Measurements from ENCODE around the gene BTBD16.

The BTBD16 gene

GRCh38 chr10:122239578-122240257, 31.4 kb upstream of the BTBD16 start:
- peak; percentile 17 for DNase-seq (ENCODE audit: low read depth)
- no peak overlapping the region for H3K4me3 ChIP-seq (replicated peaks; ENCODE audit: low read depth, low read length)
- no peak for TF ChIP-seq CTCF (IDR thresholded peaks at IDR 0.05; ENCODE audit: low read length, missing control alignments)

GRCh38 chr10:122240401-122240800, 30.7 kb upstream of the BTBD16 start:
- DNase-seq (ENCODE audit: low read depth) = no peak
- no peak overlapping the region for H3K4me3 ChIP-seq (replicated peaks; ENCODE audit: low read depth, low read length)
- TF ChIP-seq CTCF (IDR thresholded peaks at IDR 0.05; ENCODE audit: low read length, missing control alignments) = no peak

- no peak for TF ChIP-seq CTCF (IDR thresholded peaks at IDR 0.05; ENCODE audit: low read length, missing control alignments)
- DNase-seq (ENCODE audit: low read depth) = no peak
Measured at GRCh38 chr10:122241836-122242235, 29.3 kb upstream of the BTBD16 start.

GRCh38 chr10:122243550-122243949, 27.5 kb upstream of the BTBD16 start:
- H3K4me3 ChIP-seq (replicated peaks; ENCODE audit: low read depth, low read length) = no peak overlapping the region

More at GRCh38 chr10:122241836-122242235, 29.3 kb upstream of the BTBD16 start:
- no peak overlapping the region for H3K4me3 ChIP-seq (replicated peaks; ENCODE audit: low read depth, low read length)

GRCh38 chr10:122244001-122244975, 26.8 kb upstream of the BTBD16 start:
- no peak overlapping the region for H3K4me3 ChIP-seq (replicated peaks; ENCODE audit: low read depth, low read length)
- TF ChIP-seq CTCF (IDR thresholded peaks at IDR 0.05; ENCODE audit: low read length, missing control alignments) = no peak
- no peak for DNase-seq (ENCODE audit: low read depth)

More at GRCh38 chr10:122243550-122243949, 27.5 kb upstream of the BTBD16 start:
- TF ChIP-seq CTCF (IDR thresholded peaks at IDR 0.05; ENCODE audit: low read length, missing control alignments) = no peak
- DNase-seq (ENCODE audit: low read depth) = no peak

GRCh38 chr10:122245136-122245535, 26.0 kb upstream of the BTBD16 start:
- no peak for DNase-seq (ENCODE audit: low read depth)
- no peak for TF ChIP-seq CTCF (IDR thresholded peaks at IDR 0.05; ENCODE audit: low read length, missing control alignments)
- no peak overlapping the region for H3K4me3 ChIP-seq (replicated peaks; ENCODE audit: low read depth, low read length)

All from fibroblast of pulmonary artery (primary cell).